GM23338 (cell line): Measurements from ENCODE around the gene SCN2A. TPM values are rescaled to one million over a fixed set of nuclear protein-coding genes. Genes with fewer than 3 reads are reported as not detected.
A peak's percentile ranks its signal among the peaks of the same experiment; 100 is the strongest.

ENCODE experiments used
- ATAC-seq: fragments of 200-7000 bp; cut with Tn5 transposase; 3 replicates; pipeline ENCODE4 v1.9.1; 2020
- DNase-seq: peaks from one replicate; pipeline ENCODE4 v3.0.0-alpha.2; 2015; ENCODE audit warnings: low spot score
- H2AFZ ChIP-seq: fragments of 200-600 bp; sonication (generic); 2 replicates; pipeline ENCODE4 v1.8.0; 2016; ENCODE audit warnings: antibody characterized with exemption, mild to moderate bottlenecking, moderate library complexity
- H3F3A ChIP-seq: fragments of 200-600 bp; sonication (generic); replicated peaks from 2 replicates; pipeline ENCODE4 v1.8.0; 2017; ENCODE audit warnings: antibody characterized with exemption, mixed run types, low read depth
- H3K27ac ChIP-seq: fragments of 200-600 bp; sonication (generic); 2 replicates; pipeline ENCODE4 v1.6.1; 2016; ENCODE audit warnings: low read depth
- H3K27me3 ChIP-seq: fragments of 200-600 bp; sonication (generic); 2 replicates; pipeline ENCODE4 v1.8.0; 2016; ENCODE audit warnings: mild to moderate bottlenecking, mixed run types, moderate library complexity; ENCODE audit not compliant: insufficient read depth
- H3K36me3 ChIP-seq: fragments of 200-600 bp; sonication (generic); 2 replicates; pipeline ENCODE4 v1.8.0; 2016; ENCODE audit warnings: mild to moderate bottlenecking; ENCODE audit not compliant: insufficient read depth
- H3K4me1 ChIP-seq: fragments of 200-600 bp; sonication (generic); 2 replicates; pipeline ENCODE4 v1.8.0; 2016; ENCODE audit warnings: mild to moderate bottlenecking, moderate library complexity; ENCODE audit not compliant: insufficient read depth
- H3K4me2 ChIP-seq: fragments of 200-600 bp; sonication (generic); 2 replicates; pipeline ENCODE4 v1.7.1; 2017; ENCODE audit warnings: mixed run types
- H3K4me3 ChIP-seq: fragments of 200-600 bp; sonication (generic); 2 replicates; pipeline ENCODE4 v1.6.1; 2016; ENCODE audit warnings: mixed run types
- H3K79me2 ChIP-seq: fragments of 200-600 bp; sonication (generic); replicated peaks from 2 replicates; pipeline ENCODE4 v1.8.0; 2017; ENCODE audit warnings: mild to moderate bottlenecking; ENCODE audit not compliant: insufficient read depth
- H3K9me2 ChIP-seq: fragments of 200-600 bp; sonication (generic); 2 replicates; pipeline ENCODE4 v1.8.0; 2017; ENCODE audit not compliant: insufficient read depth
- H4K20me1 ChIP-seq: fragments of 200-600 bp; sonication (generic); replicated peaks from 2 replicates; pipeline ENCODE4 v1.8.0; 2017; ENCODE audit warnings: mild to moderate bottlenecking; ENCODE audit not compliant: insufficient read depth
- H3K27ac Mint-ChIP-seq: 2 replicates; pipeline ENCODE4 v1.8.0; 2020; ENCODE audit warnings: inconsistent platforms, mild to moderate bottlenecking, moderate library complexity, mixed read lengths
- H3K27me3 Mint-ChIP-seq: 3 replicates; pipeline ENCODE4 v1.8.0; 2022; ENCODE audit warnings: low read depth, mild to moderate bottlenecking, moderate library complexity, mixed read lengths, inconsistent platforms; ENCODE audit not compliant: insufficient read depth, poor library complexity
- H3K36me3 Mint-ChIP-seq: 3 replicates; pipeline ENCODE4 v1.8.0; 2021; ENCODE audit warnings: low read depth, mild to moderate bottlenecking, inconsistent platforms, moderate library complexity, mixed read lengths
- H3K4me1 Mint-ChIP-seq: 3 replicates; pipeline ENCODE4 v1.8.0; 2020; ENCODE audit warnings: mild to moderate bottlenecking, inconsistent platforms, mixed read lengths
- H3K4me3 Mint-ChIP-seq: 3 replicates; pipeline ENCODE4 v1.8.0; 2021; ENCODE audit warnings: moderate library complexity, mild to moderate bottlenecking, inconsistent platforms, mixed read lengths
- H3K9me3 Mint-ChIP-seq: 3 replicates; pipeline ENCODE4 v1.8.0; 2020; ENCODE audit warnings: moderate library complexity, mild to moderate bottlenecking, inconsistent platforms, mixed read lengths
- CREB1 ChIP-seq: fragments of 250-450 bp; sonication (Bioruptor Pico); IDR thresholded peaks from 2 replicates; pipeline ENCODE4 v1.5.0; 2020; ENCODE audit warnings: low read depth, mild to moderate bottlenecking, moderate library complexity
- EZH2 ChIP-seq: fragments of 200-600 bp; sonication (generic); IDR thresholded peaks from one replicate; pipeline ENCODE4 v1.8.0; 2017; ENCODE audit warnings: antibody characterized with exemption, mild to moderate bottlenecking, low read depth; ENCODE audit not compliant: unreplicated experiment
- EZH2phosphoT487 ChIP-seq: fragments of 200-600 bp; sonication (generic); IDR thresholded peaks from one replicate; pipeline ENCODE4 v1.8.1; 2018; ENCODE audit warnings: antibody characterized with exemption; ENCODE audit not compliant: unreplicated experiment
- JUNB ChIP-seq: IDR thresholded peaks from one replicate; pipeline ENCODE4 v1.6.1; 2016; ENCODE audit warnings: antibody characterized with exemption; ENCODE audit not compliant: unreplicated experiment
- NANOG ChIP-seq: IDR thresholded peaks from 2 replicates; pipeline ENCODE4 v1.6.1; 2016; ENCODE audit warnings: antibody characterized with exemption, borderline replicate concordance
- POLR2AphosphoS5 ChIP-seq: IDR thresholded peaks from 2 replicates; pipeline ENCODE4 v1.6.1; 2016; ENCODE audit warnings: antibody characterized with exemption, low read depth
- STAT1 ChIP-seq: IDR thresholded peaks from one replicate; pipeline ENCODE4 v1.6.1; 2016; ENCODE audit warnings: antibody characterized with exemption; ENCODE audit not compliant: unreplicated experiment
- ZNF114 ChIP-seq: fragments of 250-450 bp; sonication (Bioruptor Pico); IDR thresholded peaks from 2 replicates; pipeline ENCODE4 v1.5.0; 2020; ENCODE audit warnings: mild to moderate bottlenecking, moderate library complexity
- ZNF331 ChIP-seq: fragments of 250-450 bp; sonication (Bioruptor Pico); IDR thresholded peaks from 2 replicates; pipeline ENCODE4 v1.5.0; 2020; ENCODE audit warnings: low read depth, mild to moderate bottlenecking, moderate library complexity
- polyA plus RNA-seq: library from polyadenylated mRNA; unstranded; fragments of >200 nt; fragmentation: Nextera tagmentation; extraction: Ambion mirVana; gene quantifications from 2 replicates; pipeline ENCODE4 v1.2.1, GENCODE V29; 2016
- total RNA-seq: library from RNA; depleted of rRNA; stranded (reverse); fragments of >200 nt; shearing (Covaris generic); gene quantifications from 2 replicates; pipeline ENCODE4 v1.2.3, GENCODE V29; 2014
- TF ChIP-seq, protein P1 (sequence below), 2 experiments: fragments of 200-600 bp in 1 of 2; sonication (generic) in 1 of 2; conservative IDR thresholded peaks; 2 replicates each; pipeline versions ENCODE4 v1.5.1 to v1.6.1; 2016 to 2017; ENCODE audit warnings: antibody characterized with exemption in 2 of 2, low read depth in 2 of 2, mild to moderate bottlenecking in 2 of 2, moderate library complexity in 1 of 2
- TF ChIP-seq, protein P2 (sequence below): IDR thresholded peaks from one replicate; pipeline ENCODE4 v1.6.1; 2018; ENCODE audit warnings: antibody characterized with exemption; ENCODE audit not compliant: unreplicated experiment
- TF ChIP-seq, protein P3 (sequence below): IDR thresholded peaks from 2 replicates; pipeline ENCODE4 v1.6.1; 2016; ENCODE audit warnings: antibody characterized with exemption

Gene SCN2A
- total and polyA plus RNA-seq, 2 experiments from 2014 or later = 0.45 to 0.52 TPM

DNA sequence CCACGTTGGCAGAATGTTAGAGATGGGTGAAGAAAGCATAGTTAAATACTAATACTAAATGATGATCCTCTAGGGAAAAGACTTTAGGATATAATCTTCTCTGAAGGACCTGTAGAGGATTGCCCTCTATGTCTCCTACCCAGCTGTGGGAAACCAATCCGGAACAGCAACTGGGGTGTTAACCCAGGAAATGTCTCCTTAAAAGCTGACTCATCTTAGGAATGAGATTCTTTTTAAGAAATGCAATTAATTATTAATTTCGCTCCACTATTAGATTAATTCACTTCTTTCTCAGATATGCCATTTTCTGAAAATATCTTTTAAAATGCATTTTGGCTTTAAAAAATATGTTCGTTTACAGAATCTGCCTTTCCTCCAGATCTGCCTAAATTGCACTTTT, 42.8 kb upstream of the SCN2A start:
- peaks cover 15% of the 10 kb centered on the region for H3K4me1 Mint-ChIP-seq
- Histone ChIP-seq H3K9me2 (no peaks in the 10 kb centered on the region; the same call in 1 of the 2 replicates), H3K4me1 (no peaks in the 10 kb centered on the region), H2AFZ (no peak overlapping the region), H3K4me2 (no peak overlapping the region), H4K20me1 (no peaks in the 10 kb centered on the region), H3F3A (no peaks in the 10 kb centered on the region), H3K36me3 (no peaks in the 10 kb centered on the region), H3K27me3 (no peaks in the 10 kb centered on the region), H3K27ac (no peak overlapping the region), H3K79me2 (no peaks in the 10 kb centered on the region), H3K4me3 (no peak overlapping the region)
- no peaks in the 10 kb centered on the region for H3K9me3 Mint-ChIP-seq
- no peaks in the 10 kb centered on the region for H3K27me3 Mint-ChIP-seq
- no peaks in the 10 kb centered on the region for H3K36me3 Mint-ChIP-seq
- ATAC-seq (no peak), DNase-seq (no peak)
- TF ChIP-seq ZNF331 (CRISPR knock-in tag) = no peak
- TF ChIP-seq JUNB = no peak
- TF ChIP-seq, protein P1, sequence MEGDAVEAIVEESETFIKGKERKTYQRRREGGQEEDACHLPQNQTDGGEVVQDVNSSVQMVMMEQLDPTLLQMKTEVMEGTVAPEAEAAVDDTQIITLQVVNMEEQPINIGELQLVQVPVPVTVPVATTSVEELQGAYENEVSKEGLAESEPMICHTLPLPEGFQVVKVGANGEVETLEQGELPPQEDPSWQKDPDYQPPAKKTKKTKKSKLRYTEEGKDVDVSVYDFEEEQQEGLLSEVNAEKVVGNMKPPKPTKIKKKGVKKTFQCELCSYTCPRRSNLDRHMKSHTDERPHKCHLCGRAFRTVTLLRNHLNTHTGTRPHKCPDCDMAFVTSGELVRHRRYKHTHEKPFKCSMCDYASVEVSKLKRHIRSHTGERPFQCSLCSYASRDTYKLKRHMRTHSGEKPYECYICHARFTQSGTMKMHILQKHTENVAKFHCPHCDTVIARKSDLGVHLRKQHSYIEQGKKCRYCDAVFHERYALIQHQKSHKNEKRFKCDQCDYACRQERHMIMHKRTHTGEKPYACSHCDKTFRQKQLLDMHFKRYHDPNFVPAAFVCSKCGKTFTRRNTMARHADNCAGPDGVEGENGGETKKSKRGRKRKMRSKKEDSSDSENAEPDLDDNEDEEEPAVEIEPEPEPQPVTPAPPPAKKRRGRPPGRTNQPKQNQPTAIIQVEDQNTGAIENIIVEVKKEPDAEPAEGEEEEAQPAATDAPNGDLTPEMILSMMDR (conservative IDR thresholded peaks at IDR 0.05; ENCODE audit: low read depth in 2 of 2) = no peak
- no peak for TF ChIP-seq NANOG
- TF ChIP-seq ZNF114 (CRISPR knock-in tag) = no peak
- TF ChIP-seq POLR2AphosphoS5 = no peak
- TF ChIP-seq STAT1 = no peak
- TF ChIP-seq, protein P2, sequence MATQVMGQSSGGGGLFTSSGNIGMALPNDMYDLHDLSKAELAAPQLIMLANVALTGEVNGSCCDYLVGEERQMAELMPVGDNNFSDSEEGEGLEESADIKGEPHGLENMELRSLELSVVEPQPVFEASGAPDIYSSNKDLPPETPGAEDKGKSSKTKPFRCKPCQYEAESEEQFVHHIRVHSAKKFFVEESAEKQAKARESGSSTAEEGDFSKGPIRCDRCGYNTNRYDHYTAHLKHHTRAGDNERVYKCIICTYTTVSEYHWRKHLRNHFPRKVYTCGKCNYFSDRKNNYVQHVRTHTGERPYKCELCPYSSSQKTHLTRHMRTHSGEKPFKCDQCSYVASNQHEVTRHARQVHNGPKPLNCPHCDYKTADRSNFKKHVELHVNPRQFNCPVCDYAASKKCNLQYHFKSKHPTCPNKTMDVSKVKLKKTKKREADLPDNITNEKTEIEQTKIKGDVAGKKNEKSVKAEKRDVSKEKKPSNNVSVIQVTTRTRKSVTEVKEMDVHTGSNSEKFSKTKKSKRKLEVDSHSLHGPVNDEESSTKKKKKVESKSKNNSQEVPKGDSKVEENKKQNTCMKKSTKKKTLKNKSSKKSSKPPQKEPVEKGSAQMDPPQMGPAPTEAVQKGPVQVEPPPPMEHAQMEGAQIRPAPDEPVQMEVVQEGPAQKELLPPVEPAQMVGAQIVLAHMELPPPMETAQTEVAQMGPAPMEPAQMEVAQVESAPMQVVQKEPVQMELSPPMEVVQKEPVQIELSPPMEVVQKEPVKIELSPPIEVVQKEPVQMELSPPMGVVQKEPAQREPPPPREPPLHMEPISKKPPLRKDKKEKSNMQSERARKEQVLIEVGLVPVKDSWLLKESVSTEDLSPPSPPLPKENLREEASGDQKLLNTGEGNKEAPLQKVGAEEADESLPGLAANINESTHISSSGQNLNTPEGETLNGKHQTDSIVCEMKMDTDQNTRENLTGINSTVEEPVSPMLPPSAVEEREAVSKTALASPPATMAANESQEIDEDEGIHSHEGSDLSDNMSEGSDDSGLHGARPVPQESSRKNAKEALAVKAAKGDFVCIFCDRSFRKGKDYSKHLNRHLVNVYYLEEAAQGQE = no peak
- TF ChIP-seq, protein P3, sequence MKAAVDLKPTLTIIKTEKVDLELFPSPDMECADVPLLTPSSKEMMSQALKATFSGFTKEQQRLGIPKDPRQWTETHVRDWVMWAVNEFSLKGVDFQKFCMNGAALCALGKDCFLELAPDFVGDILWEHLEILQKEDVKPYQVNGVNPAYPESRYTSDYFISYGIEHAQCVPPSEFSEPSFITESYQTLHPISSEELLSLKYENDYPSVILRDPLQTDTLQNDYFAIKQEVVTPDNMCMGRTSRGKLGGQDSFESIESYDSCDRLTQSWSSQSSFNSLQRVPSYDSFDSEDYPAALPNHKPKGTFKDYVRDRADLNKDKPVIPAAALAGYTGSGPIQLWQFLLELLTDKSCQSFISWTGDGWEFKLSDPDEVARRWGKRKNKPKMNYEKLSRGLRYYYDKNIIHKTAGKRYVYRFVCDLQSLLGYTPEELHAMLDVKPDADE = no peak
- TF ChIP-seq CREB1 = no peak
- TF ChIP-seq EZH2phosphoT487 = no peak
- TF ChIP-seq EZH2 = no peak
- peak overlapping the region; percentile 40; the same call in 1 of the 2 replicates for H3K27ac Mint-ChIP-seq
- H3K4me3 Mint-ChIP-seq = no peak overlapping the region
